ENCODE results near the gene FKBP1A.
A peak's percentile ranks its signal among the peaks of the same experiment; 100 is the strongest.

FKBP1A gene

DNA sequence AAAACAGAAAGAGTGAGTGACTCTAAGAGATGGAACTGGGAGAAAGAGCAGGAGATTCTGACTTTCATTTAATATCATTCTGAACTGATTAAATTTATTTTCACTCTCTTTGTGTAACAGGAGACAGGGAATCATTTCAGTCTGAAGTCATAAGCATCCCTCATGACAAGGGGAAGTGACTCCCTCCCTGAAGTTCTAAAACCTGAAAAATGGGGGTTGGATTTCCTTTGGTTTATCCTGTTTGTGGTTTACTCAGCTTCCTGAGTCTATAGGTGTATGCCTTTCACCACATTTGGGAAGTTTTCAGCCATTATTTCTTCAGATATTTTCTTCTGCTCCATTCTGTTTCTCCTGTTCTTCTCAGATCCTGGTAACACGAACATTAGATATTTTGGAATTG is 3.4 kb upstream of the FKBP1A start:
- H3K9ac ChIP-seq (ENCODE audit: low read depth, low read length) = no peak overlapping the region
- H3K4me1 ChIP-seq (ENCODE audit: control insufficient read depth, insufficient read depth, low read length) = peaks cover 8% of the 10 kb centered on the region
- H3K27ac ChIP-seq (ENCODE audit: low read depth, low read length) = no peak overlapping the region

DNA sequence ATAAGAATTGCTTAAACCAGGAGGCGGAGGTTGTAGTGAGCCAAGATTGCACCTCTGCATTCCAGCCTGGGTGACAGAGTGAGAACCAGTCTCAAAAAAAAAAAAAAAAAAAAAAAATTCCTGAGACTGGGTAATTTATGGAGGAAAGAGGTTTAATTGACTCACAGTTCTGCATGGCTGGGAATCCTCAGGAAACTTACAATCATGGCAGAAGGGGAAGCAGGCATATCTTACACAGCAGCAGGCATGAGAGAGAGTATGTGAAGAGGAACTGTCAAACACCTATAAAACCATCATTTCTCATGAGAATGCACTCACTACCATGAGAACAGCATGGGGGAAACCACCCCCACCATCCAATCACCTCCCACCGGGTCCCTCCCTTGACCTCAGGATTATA is 1.8 kb upstream of the FKBP1A start:
- H3K9ac ChIP-seq (ENCODE audit: low read depth, low read length) = no peak overlapping the region
- H3K27me3 ChIP-seq (ENCODE audit: control insufficient read depth, insufficient read depth, low read length) = peaks cover 18% of the 10 kb centered on the region; the same call in 1 of the 2 replicates
- H3K36me3 ChIP-seq (ENCODE audit: control insufficient read depth, insufficient read depth, low read length) = peaks cover 9% of the 10 kb centered on the region; the same call in 1 of the 2 replicates
- peaks cover 22% of the 10 kb centered on the region for H3K4me1 ChIP-seq (ENCODE audit: control insufficient read depth, insufficient read depth, low read length)
- H3K27ac ChIP-seq (ENCODE audit: low read depth, low read length) = no peak overlapping the region
- no peaks in the 10 kb centered on the region for H3K9me3 ChIP-seq (ENCODE audit: control insufficient read depth, insufficient read depth, low read length)
- no peak overlapping the region for H3K4me3 ChIP-seq (ENCODE audit: low read depth, low read length)

More for the DNA sequence above, 3.4 kb upstream of the FKBP1A start:
- no peaks in the 10 kb centered on the region for H3K36me3 ChIP-seq (ENCODE audit: control insufficient read depth, insufficient read depth, low read length)
- H3K4me3 ChIP-seq (ENCODE audit: low read depth, low read length) = no peak overlapping the region
- peaks cover 18% of the 10 kb centered on the region; the same call in 1 of the 2 replicates for H3K27me3 ChIP-seq (ENCODE audit: control insufficient read depth, insufficient read depth, low read length)
- H3K9me3 ChIP-seq (ENCODE audit: control insufficient read depth, insufficient read depth, low read length) = no peaks in the 10 kb centered on the region

DNA sequence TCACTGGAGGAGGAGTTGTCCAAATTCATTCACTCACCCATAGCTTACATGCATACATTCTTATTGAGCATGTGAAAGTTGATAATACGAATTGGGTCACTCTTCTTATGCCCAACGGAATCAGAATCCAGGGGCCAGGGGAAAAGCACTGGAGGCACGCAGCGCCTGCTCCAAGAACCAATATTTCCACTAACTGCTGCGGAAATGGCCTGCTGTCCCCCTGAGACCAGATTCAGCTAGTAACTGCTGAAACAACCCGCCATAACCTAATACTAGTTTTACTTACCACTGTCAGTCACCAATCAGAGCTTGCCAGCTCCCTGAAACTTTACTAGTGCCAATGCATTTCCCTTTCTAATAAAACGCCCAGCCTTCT is 641 bp upstream of the FKBP1A start:
- no peak overlapping the region for H3K27ac ChIP-seq (ENCODE audit: low read depth, low read length)
- peaks cover 18% of the 10 kb centered on the region; the same call in 1 of the 2 replicates for H3K27me3 ChIP-seq (ENCODE audit: control insufficient read depth, insufficient read depth, low read length)
- H3K9me3 ChIP-seq (ENCODE audit: control insufficient read depth, insufficient read depth, low read length) = no peaks in the 10 kb centered on the region
- H3K9ac ChIP-seq (ENCODE audit: low read depth, low read length) = no peak overlapping the region
- H3K4me3 ChIP-seq (ENCODE audit: low read depth, low read length) = peak overlapping the region; percentile 68
- H3K36me3 ChIP-seq (ENCODE audit: control insufficient read depth, insufficient read depth, low read length) = peaks cover 12% of the 10 kb centered on the region; the same call in 1 of the 2 replicates
- peaks cover 32% of the 10 kb centered on the region for H3K4me1 ChIP-seq (ENCODE audit: control insufficient read depth, insufficient read depth, low read length)

DNA sequence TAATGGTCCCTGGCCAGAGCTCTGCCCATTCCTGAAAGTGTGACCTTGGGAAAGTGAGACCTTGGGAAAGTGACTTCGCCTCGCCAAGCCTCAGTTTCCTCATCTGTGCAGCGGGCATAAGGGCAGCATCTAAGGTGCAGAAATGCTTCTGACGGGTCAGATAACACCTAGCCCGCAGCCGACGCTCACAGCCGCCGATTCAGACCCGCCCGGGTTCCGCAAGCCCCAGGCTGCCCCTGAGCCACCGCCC is 486 bp downstream of the FKBP1A start:
- peak overlapping the region; percentile 68 for H3K4me3 ChIP-seq (ENCODE audit: low read depth, low read length)
- no peak overlapping the region for H3K9ac ChIP-seq (ENCODE audit: low read depth, low read length)
- peaks cover 32% of the 10 kb centered on the region for H3K4me1 ChIP-seq (ENCODE audit: control insufficient read depth, insufficient read depth, low read length)
- peaks cover 18% of the 10 kb centered on the region; the same call in 1 of the 2 replicates for H3K27me3 ChIP-seq (ENCODE audit: control insufficient read depth, insufficient read depth, low read length)
- H3K36me3 ChIP-seq (ENCODE audit: control insufficient read depth, insufficient read depth, low read length) = peaks cover 12% of the 10 kb centered on the region; the same call in 1 of the 2 replicates
- H3K27ac ChIP-seq (ENCODE audit: low read depth, low read length) = peak overlapping the region; percentile 29
- H3K9me3 ChIP-seq (ENCODE audit: control insufficient read depth, insufficient read depth, low read length) = no peaks in the 10 kb centered on the region

DNA sequence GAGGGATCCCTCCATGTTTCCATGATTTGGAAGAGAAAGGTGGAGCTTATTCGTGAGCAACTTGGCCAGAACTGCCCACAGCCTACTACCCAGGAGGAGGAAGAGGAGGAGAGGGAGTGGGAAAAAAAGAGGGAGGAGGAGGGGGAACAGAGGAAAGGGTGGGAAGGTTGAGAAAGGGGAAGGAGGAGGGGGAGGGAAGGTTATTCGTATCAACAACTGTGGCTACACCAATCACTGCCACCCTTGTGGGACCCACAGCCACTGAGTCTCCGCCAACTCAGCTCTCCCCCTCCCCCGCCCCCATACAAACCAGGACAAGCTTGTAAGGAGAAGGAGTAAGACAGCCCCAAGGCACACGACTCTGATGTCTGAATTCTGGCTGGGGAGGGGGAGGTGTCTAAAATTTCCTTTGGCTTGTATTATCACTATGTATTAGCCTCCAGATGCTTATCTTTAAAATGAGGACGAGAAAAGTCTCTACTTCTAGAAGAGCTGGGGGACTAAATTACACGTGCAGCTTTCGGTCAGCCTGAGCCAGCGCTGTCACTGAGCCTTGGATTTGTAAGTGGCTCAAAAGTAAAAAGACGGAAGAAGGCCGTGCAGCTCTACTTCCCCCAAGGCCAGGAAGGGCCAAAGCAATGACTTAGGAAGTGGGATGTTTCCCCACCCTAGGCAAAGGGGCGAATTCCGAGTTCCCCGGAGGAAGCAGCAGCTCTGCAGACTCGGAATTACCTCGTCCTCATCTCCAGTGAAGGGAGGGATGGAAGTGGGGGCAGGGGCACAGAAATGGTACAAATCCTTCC is 1.0 kb downstream of the FKBP1A start:
- Histone ChIP-seq H3K9me3 (ENCODE audit: control insufficient read depth, insufficient read depth, low read length) (no peaks in the 10 kb centered on the region), H3K36me3 (ENCODE audit: control insufficient read depth, insufficient read depth, low read length) (peaks cover 12% of the 10 kb centered on the region; the same call in 1 of the 2 replicates), H3K27ac (ENCODE audit: low read depth, low read length) (peak overlapping the region; percentile 49), H3K4me3 (ENCODE audit: low read depth, low read length) (peak overlapping the region; percentile 68), H3K9ac (ENCODE audit: low read depth, low read length) (no peak overlapping the region), H3K4me1 (ENCODE audit: control insufficient read depth, insufficient read depth, low read length) (peaks cover 32% of the 10 kb centered on the region), H3K27me3 (ENCODE audit: control insufficient read depth, insufficient read depth, low read length) (peaks cover 18% of the 10 kb centered on the region; the same call in 1 of the 2 replicates)

DNA sequence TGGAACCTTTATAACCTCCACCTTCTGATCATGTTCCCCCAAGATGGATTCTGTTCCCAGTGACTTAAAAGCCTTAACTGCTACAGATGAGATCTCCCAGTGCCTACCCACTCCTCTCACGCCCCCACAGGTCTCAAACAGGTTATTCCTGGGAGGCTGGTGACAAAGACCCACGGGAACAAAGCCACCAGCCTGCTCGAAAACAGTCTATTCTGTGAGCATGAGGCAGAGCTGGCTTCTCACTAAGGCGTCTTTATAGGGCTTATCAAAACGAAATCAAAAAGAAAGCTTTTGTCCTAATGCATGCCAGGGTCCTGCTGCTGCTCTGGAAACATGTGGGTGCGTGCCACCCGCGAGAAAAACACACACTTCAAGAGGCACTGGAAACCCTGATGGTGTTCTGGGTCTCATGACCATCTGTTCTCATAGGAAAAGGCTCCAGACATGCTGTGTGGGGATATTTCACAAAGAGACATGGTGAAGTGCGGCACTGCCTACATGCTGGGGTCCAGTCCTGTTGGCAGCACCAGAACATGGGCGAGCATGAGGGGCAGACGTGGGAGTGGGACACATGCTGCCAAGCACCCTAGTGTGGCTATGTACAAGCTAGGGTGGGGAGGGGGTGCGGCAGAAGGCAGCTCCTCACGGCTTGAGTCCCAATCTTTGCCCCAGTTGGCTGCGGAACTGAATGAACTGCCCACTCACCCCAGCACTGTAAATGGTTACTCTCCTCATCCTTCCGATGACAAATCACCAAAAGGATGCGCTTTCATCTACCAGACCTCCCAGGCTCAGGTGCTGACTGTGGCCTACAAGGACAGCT is 2.1 kb downstream of the FKBP1A start:
- H3K36me3 ChIP-seq (ENCODE audit: control insufficient read depth, insufficient read depth, low read length) = peaks cover 20% of the 10 kb centered on the region; the same call in 1 of the 2 replicates
- no peaks in the 10 kb centered on the region for H3K9me3 ChIP-seq (ENCODE audit: control insufficient read depth, insufficient read depth, low read length)
- H3K9ac ChIP-seq (ENCODE audit: low read depth, low read length) = no peak overlapping the region
- H3K27ac ChIP-seq (ENCODE audit: low read depth, low read length) = peak overlapping the region; percentile 56
- H3K27me3 ChIP-seq (ENCODE audit: control insufficient read depth, insufficient read depth, low read length) = peaks cover 11% of the 10 kb centered on the region; the same call in 1 of the 2 replicates
- H3K4me1 ChIP-seq (ENCODE audit: control insufficient read depth, insufficient read depth, low read length) = peaks cover 32% of the 10 kb centered on the region
- H3K4me3 ChIP-seq (ENCODE audit: low read depth, low read length) = peak overlapping the region; percentile 68

DNA sequence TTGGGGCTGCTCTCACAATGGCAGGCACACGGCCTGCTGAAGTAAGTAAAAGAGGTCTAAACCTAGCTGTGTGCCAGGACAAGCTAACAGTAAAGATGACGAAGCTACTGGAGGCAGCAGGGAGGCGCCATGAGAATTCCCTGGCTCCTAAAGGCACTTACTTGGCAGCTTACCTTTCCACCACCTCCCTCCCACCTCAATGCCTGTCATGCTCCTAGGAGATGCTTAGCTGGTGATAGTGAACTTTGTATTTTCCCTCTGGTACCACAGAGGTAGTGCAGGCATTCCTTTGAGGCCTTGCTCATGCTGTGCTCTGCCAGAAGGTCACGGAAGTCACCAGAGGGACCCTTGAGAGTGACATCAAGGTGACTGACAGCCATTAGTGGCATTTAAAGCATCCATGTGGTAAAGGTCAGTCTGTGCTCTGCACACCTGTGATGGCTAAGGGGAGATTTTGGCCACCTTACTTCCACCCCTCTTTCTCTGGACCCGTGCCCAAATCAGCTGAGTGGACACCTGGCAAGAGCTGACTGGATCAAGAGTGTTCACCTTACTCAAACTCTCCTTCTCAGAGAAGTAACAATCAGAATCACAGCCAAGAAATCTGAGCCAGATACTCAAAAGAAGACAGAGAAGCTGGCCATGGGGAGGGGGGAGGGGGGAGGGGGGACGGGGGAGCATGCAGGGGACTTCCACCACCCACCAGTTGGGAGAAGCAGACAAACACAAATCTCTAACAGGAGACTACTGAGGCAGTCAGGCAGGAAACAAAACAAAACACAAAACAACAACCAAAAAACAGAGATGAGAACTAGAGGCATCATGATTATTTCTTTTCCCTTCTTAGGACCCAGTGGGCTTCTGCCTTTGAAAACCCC is 2.9 kb downstream of the FKBP1A start:
- H3K4me3 ChIP-seq (ENCODE audit: low read depth, low read length) = 0 out of 2 replicates have a peak overlapping the region, but pooled peaks have one; percentile 17
- peaks cover 22% of the 10 kb centered on the region; the same call in 1 of the 2 replicates for H3K36me3 ChIP-seq (ENCODE audit: control insufficient read depth, insufficient read depth, low read length)
- no peak overlapping the region for H3K9ac ChIP-seq (ENCODE audit: low read depth, low read length)
- H3K27ac ChIP-seq (ENCODE audit: low read depth, low read length) = no peak overlapping the region
- H3K27me3 ChIP-seq (ENCODE audit: control insufficient read depth, insufficient read depth, low read length) = peaks cover 3% of the 10 kb centered on the region; the same call in 1 of the 2 replicates
- peaks cover 32% of the 10 kb centered on the region for H3K4me1 ChIP-seq (ENCODE audit: control insufficient read depth, insufficient read depth, low read length)
- no peaks in the 10 kb centered on the region for H3K9me3 ChIP-seq (ENCODE audit: control insufficient read depth, insufficient read depth, low read length)

DNA sequence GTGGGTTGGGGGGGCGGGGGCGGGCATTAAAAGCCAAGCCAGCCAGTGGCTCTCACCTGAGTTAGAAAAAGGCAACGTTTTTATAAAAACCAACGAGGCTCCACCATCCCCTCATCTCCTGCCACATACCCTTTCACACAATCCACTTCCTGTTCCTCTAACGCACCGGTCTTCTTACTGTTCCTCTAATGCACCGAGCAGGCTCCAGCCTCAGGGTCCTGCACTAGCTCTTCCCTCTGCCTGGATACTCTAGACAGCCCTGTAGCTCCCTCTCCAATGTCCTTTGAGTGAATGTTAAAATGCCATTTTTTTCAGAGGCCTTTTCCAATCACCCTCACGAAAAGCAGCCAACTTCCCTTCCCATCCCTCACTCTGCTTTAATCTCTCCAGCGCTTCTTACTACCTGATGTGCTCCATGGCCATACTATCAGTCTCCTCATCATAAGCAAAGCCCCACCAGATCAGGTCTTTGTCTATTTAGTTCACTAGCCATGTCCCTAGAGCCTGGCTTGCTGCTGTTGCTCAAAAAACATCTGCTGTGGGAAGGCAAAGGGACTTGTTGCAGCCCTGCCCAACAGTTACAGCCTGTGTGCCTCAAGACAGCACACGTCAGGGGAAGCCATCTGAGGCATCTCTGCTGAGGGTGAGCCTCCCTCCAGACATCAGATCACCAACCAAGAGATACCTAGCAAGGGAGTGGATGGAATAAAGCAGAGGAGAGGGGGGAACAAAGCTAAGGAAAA is 3.9 kb downstream of the FKBP1A start:
- H3K9ac ChIP-seq (ENCODE audit: low read depth, low read length) = no peak overlapping the region
- H3K36me3 ChIP-seq (ENCODE audit: control insufficient read depth, insufficient read depth, low read length) = peaks cover 22% of the 10 kb centered on the region; the same call in 1 of the 2 replicates
- H3K27me3 ChIP-seq (ENCODE audit: control insufficient read depth, insufficient read depth, low read length) = no peaks in the 10 kb centered on the region
- H3K4me1 ChIP-seq (ENCODE audit: control insufficient read depth, insufficient read depth, low read length) = peaks cover 32% of the 10 kb centered on the region
- no peak overlapping the region for H3K27ac ChIP-seq (ENCODE audit: low read depth, low read length)
- no peak overlapping the region for H3K4me3 ChIP-seq (ENCODE audit: low read depth, low read length)
- H3K9me3 ChIP-seq (ENCODE audit: control insufficient read depth, insufficient read depth, low read length) = no peaks in the 10 kb centered on the region

DNA sequence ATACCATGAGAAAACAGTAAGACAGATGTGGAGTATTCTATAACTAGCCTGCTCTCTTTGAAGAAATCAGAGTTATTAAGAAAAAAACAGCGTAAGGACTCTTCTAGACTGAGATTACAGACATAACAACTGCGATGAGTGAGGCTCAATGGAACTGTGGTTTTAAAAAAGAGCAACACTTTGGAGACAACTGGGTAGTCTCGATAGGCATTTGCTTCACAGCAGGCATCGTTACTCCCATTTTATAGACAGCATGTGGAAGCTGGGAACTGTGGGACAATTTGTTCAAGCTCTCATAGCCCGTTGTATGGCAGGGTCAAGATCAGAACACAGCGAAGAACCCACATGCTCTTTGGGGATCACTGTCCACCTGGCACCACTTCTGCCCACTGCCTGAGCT is 4.6 kb downstream of the FKBP1A start:
- Histone ChIP-seq H3K9me3 (ENCODE audit: control insufficient read depth, insufficient read depth, low read length) (no peaks in the 10 kb centered on the region), H3K27ac (ENCODE audit: low read depth, low read length) (no peak overlapping the region), H3K36me3 (ENCODE audit: control insufficient read depth, insufficient read depth, low read length) (peaks cover 22% of the 10 kb centered on the region; the same call in 1 of the 2 replicates), H3K4me3 (ENCODE audit: low read depth, low read length) (no peak overlapping the region), H3K9ac (ENCODE audit: low read depth, low read length) (no peak overlapping the region), H3K27me3 (ENCODE audit: control insufficient read depth, insufficient read depth, low read length) (no peaks in the 10 kb centered on the region), H3K4me1 (ENCODE audit: control insufficient read depth, insufficient read depth, low read length) (peaks cover 29% of the 10 kb centered on the region)

DNA sequence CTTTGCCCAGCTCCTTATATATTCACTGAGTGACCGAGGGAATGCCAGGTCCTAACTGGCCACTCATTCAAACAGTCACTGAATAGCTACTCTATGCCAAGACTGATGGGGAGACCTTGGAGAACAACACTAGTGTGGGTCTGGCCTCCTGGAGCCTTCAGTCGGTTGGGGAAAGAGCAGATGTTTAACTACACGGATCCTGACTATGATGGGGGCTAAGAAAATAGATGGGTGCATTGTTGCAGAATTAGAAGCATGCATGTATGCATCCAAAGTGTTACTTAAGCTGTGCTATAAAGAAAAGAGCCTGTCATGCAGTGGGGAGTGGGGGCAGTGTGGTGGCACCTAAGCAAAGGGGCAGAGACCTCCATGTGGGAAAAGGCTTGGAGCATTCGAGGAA is 6.5 kb downstream of the FKBP1A start:
- H3K36me3 ChIP-seq (ENCODE audit: control insufficient read depth, insufficient read depth, low read length) = peaks cover 27% of the 10 kb centered on the region; the same call in 1 of the 2 replicates
- H3K9ac ChIP-seq (ENCODE audit: low read depth, low read length) = no peak overlapping the region
- H3K9me3 ChIP-seq (ENCODE audit: control insufficient read depth, insufficient read depth, low read length) = no peaks in the 10 kb centered on the region
- H3K4me1 ChIP-seq (ENCODE audit: control insufficient read depth, insufficient read depth, low read length) = peaks cover 24% of the 10 kb centered on the region
- no peak overlapping the region for H3K27ac ChIP-seq (ENCODE audit: low read depth, low read length)
- no peak overlapping the region for H3K4me3 ChIP-seq (ENCODE audit: low read depth, low read length)
- no peaks in the 10 kb centered on the region for H3K27me3 ChIP-seq (ENCODE audit: control insufficient read depth, insufficient read depth, low read length)

Data from HUES48 (cell line).